Upper lobe of left lung (tissue), 6 donors: Measurements from ENCODE around the gene PCP4. TPM values are rescaled to one million over a fixed set of nuclear protein-coding genes. Genes with fewer than 3 reads are reported as not detected.
A peak's percentile ranks its signal among the peaks of the same experiment; 100 is the strongest.

Experiments
- ATAC-seq, 2 donors: fragments of 200-7000 bp; cut with Tn5 transposase; one replicate each; pipeline ENCODE4 v1.9.1; 2022; ENCODE audit warnings: mild to moderate bottlenecking in 2 of 2, moderate library complexity in 2 of 2; ENCODE audit not compliant: low FRiP score in 2 of 2
- DNase-seq, 2 donors: peaks; one replicate each; pipeline ENCODE4 v3.0.0-alpha.2; 2019 to 2020
- H3K27ac ChIP-seq, 4 donors: fragments of 200-600 bp; sonication (generic); one replicate each; pipeline ENCODE4 v1.5.1; 2016 to 2019
- H3K27me3 ChIP-seq, 4 donors: fragments of 200-600 bp; sonication (generic); one replicate each; pipeline ENCODE4 v1.5.1; 2017 to 2019
- H3K36me3 ChIP-seq, 4 donors: fragments of 200-600 bp; sonication (generic); one replicate each; pipeline ENCODE4 v1.5.1; 2016 to 2019
- H3K4me1 ChIP-seq, 4 donors: fragments of 200-600 bp; sonication (generic); one replicate each; pipeline ENCODE4 v1.5.1; 2018 to 2019
- H3K4me3 ChIP-seq, 4 donors: fragments of 200-600 bp; sonication (generic); one replicate each; pipeline ENCODE4 v1.5.1; 2017 to 2019; ENCODE audit warnings: mild to moderate bottlenecking in 2 of 4, moderate library complexity in 1 of 4
- H3K9me3 ChIP-seq, 4 donors: fragments of 200-600 bp; sonication (generic); one replicate each; pipeline ENCODE4 v1.5.1; 2018 to 2019
- CTCF ChIP-seq, 6 experiments: fragments of 450-650 bp in 4 of 6; fragments of 200-600 bp in 2 of 6; sonication (generic) in 2 of 6; IDR thresholded peaks; one replicate each; pipeline ENCODE4 v1.5.1; 2016 to 2019; ENCODE audit warnings: antibody characterized with exemption in 6 of 6
- EP300 ChIP-seq, 4 donors: sonication (generic); formaldehyde crosslinking; IDR thresholded peaks; one replicate each; pipeline ENCODE4 v1.5.1; 2017; ENCODE audit warnings: antibody characterized with exemption in 4 of 4, control low read depth in 2 of 4
- POLR2A ChIP-seq, 4 donors: fragments of 450-650 bp; IDR thresholded peaks; one replicate each; pipeline ENCODE4 v1.5.1; 2016 to 2017; ENCODE audit warnings: antibody characterized with exemption in 4 of 4, mild to moderate bottlenecking in 2 of 4
- POLR2AphosphoS5 ChIP-seq, 2 donors: sonication (generic); formaldehyde crosslinking; IDR thresholded peaks; one replicate each; pipeline ENCODE4 v1.5.1; 2017; ENCODE audit warnings: antibody characterized with exemption in 2 of 2
- WGBS, 2 donors: methylation state at CpG; one replicate each; pipeline ENCODE4 v1.1.5; 2017 to 2018; 5-methylcytosine and 5-hydroxymethylcytosine counted together
- total RNA-seq, 6 donors: library from RNA; depleted of rRNA in 4 of 6; stranded (reverse); fragments of >200 nt in 4 of 6; gene quantifications; one replicate each; pipeline versions ENCODE4 v1.1.0 to v1.2.1, GENCODE V29; 2016 to 2021
- donor health status: DM: no; HTN: no; CAD: no; lungs with moderate emphysema.
- donor health status: DM: no; HTN: yes; CAD: no; lungs with severe emphysema.

Gene PCP4
- total RNA-seq, 6 donors from 2014 or later: 0.66 to 4.4 (median 1.9) TPM; not detected in 2

GRCh38 chr21:39938086-39938625 is 70.9 kb downstream of the PCP4 start:
- WGBS, 2 donors: 60% methylated on average over 8 of the region's 8 CpGs; no CpG with 5 or more reads in 1 of the 2 donors
- Histone ChIP-seq H3K27ac (no peak overlapping the region), H3K27me3 (no peaks in the 10 kb centered on the region), H3K4me3 (no peak overlapping the region), H3K36me3 (no peaks in the 10 kb centered on the region), H3K9me3 (no peaks in the 10 kb centered on the region), H3K4me1 (no peaks in the 10 kb centered on the region)
- ATAC-seq: no peak
- TF ChIP-seq POLR2AphosphoS5 (IDR thresholded peaks at IDR 0.05) (no peak), CTCF (IDR thresholded peaks at IDR 0.05) (no peak), EP300 (IDR thresholded peaks at IDR 0.05) (no peak), POLR2A (IDR thresholded peaks at IDR 0.05) (no peak)
- peak in 1 of 2 donors; percentile 22 for DNase-seq

- TF ChIP-seq EP300 (IDR thresholded peaks at IDR 0.05): no peak
- TF ChIP-seq POLR2AphosphoS5 (IDR thresholded peaks at IDR 0.05): no peak
- no peak for TF ChIP-seq POLR2A (IDR thresholded peaks at IDR 0.05)
- no peak for TF ChIP-seq CTCF (IDR thresholded peaks at IDR 0.05)
- ATAC-seq: no peak
- 77 to 81% methylated on average over 2 of the region's 2 CpGs for WGBS, 2 donors
- Histone ChIP-seq H3K27me3 (no peaks in the 10 kb centered on the region), H3K9me3 (peaks cover 0 to 5% (median 0%) of the 10 kb centered on the region in 4 donors), H3K36me3 (no peaks in the 10 kb centered on the region), H3K27ac (no peak overlapping the region), H3K4me1 (no peaks in the 10 kb centered on the region), H3K4me3 (no peak overlapping the region)
- no peak for DNase-seq
Observed at GRCh38 chr21:39946199-39946598, 79.0 kb downstream of the PCP4 start.

- no peak for TF ChIP-seq CTCF (IDR thresholded peaks at IDR 0.05)
- TF ChIP-seq EP300 (IDR thresholded peaks at IDR 0.05): no peak
- ATAC-seq (no peak), DNase-seq (no peak)
- Histone ChIP-seq H3K36me3 (no peaks in the 10 kb centered on the region), H3K9me3 (peaks cover 0 to 5% (median 0%) of the 10 kb centered on the region in 4 donors), H3K27ac (no peak overlapping the region), H3K27me3 (no peaks in the 10 kb centered on the region), H3K4me1 (no peaks in the 10 kb centered on the region), H3K4me3 (no peak overlapping the region)
- 33 to 44% methylated on average over 1 of the region's 1 CpG for WGBS, 2 donors
Observed at GRCh38 chr21:39947031-39947430, 79.8 kb downstream of the PCP4 start.

GRCh38 chr21:39951183-39952101 is 84.2 kb downstream of the PCP4 start:
- WGBS, 2 donors: 62 to 73% methylated on average over 18 of the region's 18 CpGs
- Histone ChIP-seq H3K4me3 (no peak overlapping the region), H3K36me3 (no peaks in the 10 kb centered on the region), H3K27me3 (no peaks in the 10 kb centered on the region), H3K27ac (no peak overlapping the region), H3K9me3 (no peaks in the 10 kb centered on the region), H3K4me1 (no peaks in the 10 kb centered on the region)
- DNase-seq (no peak), ATAC-seq (no peak)
- TF ChIP-seq POLR2A (IDR thresholded peaks at IDR 0.05) (no peak), POLR2AphosphoS5 (IDR thresholded peaks at IDR 0.05) (no peak), CTCF (IDR thresholded peaks at IDR 0.05) (no peak), EP300 (IDR thresholded peaks at IDR 0.05) (no peak)
